Astrocyte of the spinal cord (primary cell): Measurements from ENCODE around the gene MAPK8.
A peak's percentile ranks its signal among the peaks of the same experiment; 100 is the strongest.

Experiments
- DNase-seq: peaks from one replicate; pipeline ENCODE4 v3.0.0; 2011; ENCODE audit warnings: low read depth, low spot score
- H3K4me3 ChIP-seq: 2 replicates; pipeline ENCODE4 v1.5.1; 2011; ENCODE audit warnings: low read depth, mild to moderate bottlenecking, low read length, moderate library complexity
- in situ Hi-C: cut with HindIII; loops from 2 replicates; pipeline ENCODE4 v1.10.0; 2017; ENCODE audit warnings: low sequenced_read_pairs
- TF ChIP-seq, protein P1 (sequence below): IDR thresholded peaks from 2 replicates; pipeline ENCODE4 v1.5.1; 2012; ENCODE audit warnings: low read depth, mild to moderate bottlenecking, low read length, inconsistent platforms

MAPK8 gene

DNA sequence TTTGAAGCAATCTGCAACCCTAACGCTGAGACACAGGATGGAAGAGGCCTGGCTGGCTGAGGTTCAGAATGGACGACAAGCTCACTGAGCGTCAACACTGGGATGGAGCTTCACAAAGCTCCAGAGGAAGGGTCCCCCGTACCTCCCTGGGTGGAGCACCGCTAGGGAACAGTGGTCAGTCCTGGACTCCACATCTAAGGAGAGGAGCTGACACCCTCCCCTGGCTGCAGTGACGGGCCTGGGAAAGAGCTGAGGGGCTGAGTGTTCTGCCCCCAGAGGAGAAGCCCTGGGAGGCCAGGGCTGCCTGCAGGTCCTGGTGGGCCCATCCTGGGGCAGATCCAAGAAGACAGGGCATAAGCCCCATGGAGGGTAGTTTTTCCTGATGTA lies 152.2 kb downstream of the MAPK8 start:
- DNase-seq: no peak
- in situ Hi-C loops: no loop called here
- TF ChIP-seq, protein P1, sequence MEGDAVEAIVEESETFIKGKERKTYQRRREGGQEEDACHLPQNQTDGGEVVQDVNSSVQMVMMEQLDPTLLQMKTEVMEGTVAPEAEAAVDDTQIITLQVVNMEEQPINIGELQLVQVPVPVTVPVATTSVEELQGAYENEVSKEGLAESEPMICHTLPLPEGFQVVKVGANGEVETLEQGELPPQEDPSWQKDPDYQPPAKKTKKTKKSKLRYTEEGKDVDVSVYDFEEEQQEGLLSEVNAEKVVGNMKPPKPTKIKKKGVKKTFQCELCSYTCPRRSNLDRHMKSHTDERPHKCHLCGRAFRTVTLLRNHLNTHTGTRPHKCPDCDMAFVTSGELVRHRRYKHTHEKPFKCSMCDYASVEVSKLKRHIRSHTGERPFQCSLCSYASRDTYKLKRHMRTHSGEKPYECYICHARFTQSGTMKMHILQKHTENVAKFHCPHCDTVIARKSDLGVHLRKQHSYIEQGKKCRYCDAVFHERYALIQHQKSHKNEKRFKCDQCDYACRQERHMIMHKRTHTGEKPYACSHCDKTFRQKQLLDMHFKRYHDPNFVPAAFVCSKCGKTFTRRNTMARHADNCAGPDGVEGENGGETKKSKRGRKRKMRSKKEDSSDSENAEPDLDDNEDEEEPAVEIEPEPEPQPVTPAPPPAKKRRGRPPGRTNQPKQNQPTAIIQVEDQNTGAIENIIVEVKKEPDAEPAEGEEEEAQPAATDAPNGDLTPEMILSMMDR: no peak
- no peak overlapping the region for H3K4me3 ChIP-seq

DNA sequence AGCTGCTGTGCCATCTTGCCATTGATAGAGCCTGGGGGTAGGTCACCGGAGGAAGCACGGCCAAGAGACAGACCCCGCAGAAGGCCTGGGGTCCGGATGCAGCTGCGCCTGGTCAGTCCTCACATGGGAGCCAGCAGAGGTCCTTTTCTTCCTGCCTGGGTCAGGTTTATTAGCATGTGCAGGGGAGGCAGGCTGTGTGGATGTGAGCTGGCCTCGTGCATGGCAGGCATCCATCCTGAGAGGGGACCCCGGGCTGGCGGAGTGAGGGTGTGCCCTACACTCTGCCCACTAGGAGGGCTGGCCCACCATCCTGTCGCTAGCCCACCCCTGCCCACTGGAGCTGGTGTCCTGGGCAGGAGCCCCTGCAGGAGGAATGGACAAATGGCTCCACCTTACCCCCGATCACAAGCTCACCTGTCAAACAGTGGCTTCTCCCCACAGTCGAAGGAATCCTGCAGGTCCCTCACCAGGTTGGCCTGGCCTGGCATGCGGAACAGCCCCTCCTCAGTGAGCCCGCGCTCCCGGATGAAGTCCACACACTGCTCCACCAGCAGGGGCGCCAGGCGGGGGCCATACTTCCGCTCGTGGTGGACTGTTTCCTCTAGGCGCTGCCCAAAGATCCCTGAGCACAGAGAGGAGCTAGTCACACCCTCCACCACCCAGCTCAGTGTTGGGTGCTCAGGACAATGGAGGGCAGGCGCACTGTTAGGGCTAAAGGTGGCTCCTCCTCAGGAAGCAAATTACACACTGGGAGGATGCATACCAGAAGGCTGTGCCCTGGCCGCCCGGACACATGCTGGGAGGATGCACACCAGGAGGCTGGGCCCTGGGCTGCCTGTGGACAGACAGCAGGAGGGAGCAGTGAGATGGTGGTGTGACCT lies 153.0 kb downstream of the MAPK8 start:
- no peak for DNase-seq
- in situ Hi-C loops: no loop called here
- H3K4me3 ChIP-seq: no peak overlapping the region
- TF ChIP-seq, protein P1: no peak

DNA sequence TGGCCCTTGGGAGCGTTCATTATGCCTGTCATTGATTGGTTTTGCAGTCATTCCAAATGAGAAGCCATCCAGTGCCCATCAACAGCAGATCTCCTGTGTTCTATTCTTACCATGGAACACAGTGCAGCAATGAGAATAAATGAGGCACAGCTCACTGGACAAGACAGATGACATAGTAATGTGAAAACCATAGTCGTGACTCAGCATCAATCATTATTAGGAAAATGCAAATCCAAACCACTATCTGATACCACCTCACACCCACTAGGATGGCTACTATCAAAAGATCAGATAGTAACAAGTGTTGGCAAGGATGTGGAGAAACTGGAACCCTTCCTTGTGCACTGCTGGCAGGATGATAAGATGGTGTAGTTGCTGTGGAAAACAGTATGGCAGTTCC lies 153.7 kb downstream of the MAPK8 start:
- no peak overlapping the region for H3K4me3 ChIP-seq
- in situ Hi-C loops: no loop called here
- TF ChIP-seq, protein P1: no peak
- DNase-seq: no peak

DNA sequence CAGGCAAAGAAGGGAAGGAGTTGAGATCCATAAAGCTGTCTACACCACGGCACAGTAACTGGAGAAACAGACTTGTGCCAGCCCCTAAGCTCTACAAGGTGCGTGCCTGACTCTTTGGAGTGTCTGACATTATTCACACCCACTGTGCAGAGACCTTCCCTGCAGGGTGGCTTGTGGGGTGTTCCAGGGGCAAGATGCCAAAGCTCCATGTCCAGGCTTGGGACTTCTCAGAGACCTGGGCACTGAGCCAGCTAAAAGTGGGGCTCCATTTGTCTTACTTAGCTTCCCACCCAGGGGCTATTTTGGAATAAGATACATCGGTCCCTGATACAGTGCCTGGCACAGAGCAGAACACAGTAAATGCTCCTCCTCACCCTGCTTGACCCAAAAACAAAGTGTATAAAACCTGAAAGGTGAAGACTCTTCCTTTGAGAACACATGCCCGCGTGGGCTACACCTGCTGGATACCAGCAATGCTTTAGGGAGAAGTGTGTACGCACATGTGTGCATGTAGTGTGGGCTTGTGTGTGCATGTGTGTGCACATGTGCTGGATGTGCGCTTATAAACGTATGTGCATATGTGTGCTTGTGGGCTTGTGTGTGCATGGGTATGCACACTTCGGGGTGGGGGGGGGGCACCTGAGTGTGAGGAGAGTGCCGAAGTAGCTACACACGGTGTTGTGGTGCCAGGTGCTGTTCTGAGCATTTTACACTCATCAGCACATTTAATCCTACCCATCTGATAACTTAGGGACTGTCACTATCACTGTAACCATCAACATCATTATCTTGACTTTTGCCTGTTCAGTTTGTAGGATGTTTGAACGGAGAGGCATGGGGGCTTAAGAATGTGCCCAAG lies 155.4 kb downstream of the MAPK8 start:
- H3K4me3 ChIP-seq: no peak overlapping the region
- TF ChIP-seq, protein P1: no peak
- in situ Hi-C loops: no loop called here
- no peak for DNase-seq

DNA sequence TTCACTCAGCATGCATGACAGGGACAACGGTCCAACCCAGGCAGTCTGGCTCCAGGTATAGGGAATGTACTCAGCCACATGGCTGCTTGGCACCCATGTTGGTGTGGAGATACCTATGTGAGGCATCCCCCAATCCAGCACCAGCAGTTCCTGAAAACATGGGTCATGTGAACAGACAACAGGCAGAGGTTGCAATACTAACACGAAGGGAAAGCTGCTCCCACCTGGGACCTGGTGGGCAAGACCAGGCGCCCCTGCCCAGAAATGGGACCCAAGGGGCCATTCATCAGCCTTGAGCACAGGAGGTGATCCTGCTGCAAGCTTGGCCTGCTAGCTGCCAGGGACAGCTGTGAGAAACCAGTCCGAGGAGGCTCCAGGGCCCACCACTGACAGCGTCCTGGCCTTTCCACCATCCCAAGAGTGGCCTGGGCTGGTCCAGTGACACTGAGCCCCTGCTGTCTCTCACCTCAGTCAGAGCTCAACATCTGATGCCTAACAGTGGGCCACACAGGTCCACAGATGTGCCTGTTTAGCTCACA lies 156.1 kb downstream of the MAPK8 start:
- in situ Hi-C loops: no loop called here
- TF ChIP-seq, protein P1: no peak
- DNase-seq: no peak
- H3K4me3 ChIP-seq: no peak overlapping the region

DNA sequence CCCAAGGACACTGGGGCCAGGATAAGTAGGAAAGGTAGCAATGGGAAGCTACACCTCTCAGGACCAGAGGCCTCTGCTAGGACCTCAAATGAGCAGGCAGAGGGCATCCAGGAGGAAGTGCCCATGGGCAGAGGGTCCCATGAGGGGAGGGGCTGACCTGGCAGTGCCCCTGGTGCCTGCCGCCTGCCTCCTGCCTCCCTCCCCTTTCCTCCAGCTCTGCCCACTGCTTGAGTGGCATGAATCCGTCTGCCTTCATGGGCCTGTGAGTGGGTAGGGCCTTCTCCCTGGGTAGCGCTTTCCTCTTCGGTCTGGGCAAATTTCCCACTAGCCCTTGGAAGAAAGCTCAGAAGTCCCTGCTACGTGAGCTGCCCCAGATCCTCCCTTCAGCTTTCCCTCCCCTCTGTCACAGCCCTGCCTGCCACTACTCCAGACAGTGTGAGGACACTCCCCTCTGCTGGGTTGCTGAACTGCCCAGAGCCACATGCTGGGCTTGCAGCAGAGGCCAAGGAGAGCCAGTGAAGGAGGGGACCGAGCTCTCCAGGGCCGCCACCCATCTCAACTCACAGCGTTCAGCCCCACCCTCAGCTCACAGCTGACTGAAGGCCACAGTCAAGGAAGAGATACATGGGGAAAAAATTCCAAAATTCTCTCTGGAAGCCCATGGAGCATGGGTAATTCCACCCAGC lies 157.0 kb downstream of the MAPK8 start:
- no peak overlapping the region for H3K4me3 ChIP-seq
- in situ Hi-C loops: no loop called here
- DNase-seq: peak; percentile 24
- TF ChIP-seq, protein P1: no peak
